GM19193 (cell line): ENCODE results near the gene ZNF613.

Experiments
- POLR2A ChIP-seq: IDR thresholded peaks from 4 replicates; pipeline ENCODE4 v1.6.1; 2011; ENCODE audit not compliant: insufficient read depth, insufficient read length; ENCODE audit errors: extremely low read depth

The ZNF613 gene

GRCh38 chr19:51986309-51987291 lies 59.3 kb downstream of the ZNF613 start, which contains the start of gene ZNF350:
ZNF350 (minus strand) TSS chr19:51986840; CDS start chr19:51974360, 12,480 bp downstream.
- TF ChIP-seq POLR2A: no peak

GRCh38 chr19:51993422-51993821 lies 66.2 kb downstream of the ZNF613 start:
- no peak for TF ChIP-seq POLR2A

- TF ChIP-seq POLR2A: no peak
Measured at GRCh38 chr19:51994048-51994644, 66.9 kb downstream of the ZNF613 start.
